PC-3 (cell line): ENCODE measurements around the gene PBRM1. TPM values are rescaled to one million over a fixed set of nuclear protein-coding genes. Genes with fewer than 3 reads are reported as not detected.

Experiments used
- ATAC-seq: fragments of 200-7000 bp; cut with Tn5 transposase; 2 replicates; pipeline ENCODE4 v1.9.1; 2020; ENCODE audit warnings: mild to moderate bottlenecking, moderate library complexity
- BruUV-seq: library from RNA; stranded (reverse); fragments of 400-500 nt; replicated peaks from 2 replicates; lab custom pipeline; 2021; lab: Mats Ljungman, UMichigan
- CTCF ChIA-PET: fragments of 300-600 bp; sonication (Branson Sonifier 250); formaldehyde crosslinking; loops from one replicate; lab custom pipeline; 2022; ENCODE audit warnings: antibody characterized with exemption; lab: Charles Lee
- POLR2A ChIA-PET: fragments of 300-600 bp; sonication (Branson Sonifier 250); formaldehyde crosslinking; loops from one replicate; lab custom pipeline; 2022; ENCODE audit warnings: antibody characterized with exemption; ENCODE audit not compliant: unreplicated experiment; lab: Charles Lee
- DNase-seq: peaks from one replicate; pipeline ENCODE4 v3.0.0-alpha.2; 2015
- H2AFZ ChIP-seq: fragments of 300-600 bp; sonication (generic); 2 replicates; pipeline ENCODE4 v1.6.0; 2016; ENCODE audit warnings: antibody characterized with exemption, low read length
- H3F3A ChIP-seq: fragments of 300-600 bp; sonication (generic); one replicate; pipeline ENCODE4 v1.6.0; 2017; ENCODE audit warnings: antibody characterized with exemption, low read length, control low read depth, mild to moderate bottlenecking; ENCODE audit not compliant: unreplicated experiment
- H3K27ac ChIP-seq: fragments of 300-600 bp; sonication (generic); 2 replicates; pipeline ENCODE4 v1.5.1; 2016; ENCODE audit warnings: mild to moderate bottlenecking, low read length
- H3K27me3 ChIP-seq: fragments of 300-600 bp; sonication (generic); 2 replicates; pipeline ENCODE4 v1.6.1; 2016; ENCODE audit warnings: low read length, mixed read lengths
- H3K36me3 ChIP-seq: fragments of 300-600 bp; sonication (generic); 2 replicates; pipeline ENCODE4 v1.6.1; 2016; ENCODE audit warnings: low read depth, mixed run types, low read length, mixed read lengths
- H3K4me1 ChIP-seq: fragments of 300-600 bp; sonication (generic); 2 replicates; pipeline ENCODE4 v1.5.1; 2016; ENCODE audit warnings: low read length; ENCODE audit not compliant: insufficient read depth
- H3K4me2 ChIP-seq: fragments of 300-600 bp; sonication (generic); 2 replicates; pipeline ENCODE4 v1.6.0; 2016; ENCODE audit warnings: low read length
- H3K4me3 ChIP-seq: fragments of 300-600 bp; sonication (generic); 2 replicates; pipeline ENCODE4 v1.5.1; 2016; ENCODE audit warnings: mild to moderate bottlenecking, low read length, mixed read lengths
- H3K79me2 ChIP-seq: fragments of 300-600 bp; sonication (generic); 2 replicates; pipeline ENCODE4 v1.6.1; 2017; ENCODE audit warnings: low read length, mixed read lengths
- H3K9ac ChIP-seq: fragments of 300-600 bp; sonication (generic); 2 replicates; pipeline ENCODE4 v1.6.0; 2016; ENCODE audit warnings: mild to moderate bottlenecking, low read length
- H3K9me2 ChIP-seq: fragments of 300-600 bp; sonication (generic); replicated peaks from 2 replicates; pipeline ENCODE4 v1.6.1; 2016; ENCODE audit warnings: mixed run types, low read length, mixed read lengths
- H3K9me3 ChIP-seq: fragments of 300-600 bp; sonication (generic); 2 replicates; pipeline ENCODE4 v1.6.1; 2016; ENCODE audit warnings: low read length, mixed read lengths
- H4K20me1 ChIP-seq: fragments of 300-600 bp; sonication (generic); 2 replicates; pipeline ENCODE4 v1.6.1; 2016; ENCODE audit warnings: low read length, mixed read lengths
- EZH2 ChIP-seq: fragments of 300-600 bp; sonication (generic); IDR thresholded peaks from one replicate; pipeline ENCODE4 v1.6.1; 2017; ENCODE audit warnings: antibody characterized with exemption, mild to moderate bottlenecking, low read length; ENCODE audit not compliant: unreplicated experiment
- EZH2phosphoT487 ChIP-seq: fragments of 300-600 bp; sonication (generic); IDR thresholded peaks from 2 replicates; pipeline ENCODE4 v1.6.1; 2018; ENCODE audit warnings: mild to moderate bottlenecking, antibody characterized with exemption, low read length, borderline replicate concordance
- intact Hi-C: fragments of 100-400 bp; cut with micrococcal nuclease; formaldehyde crosslinking; loops from 2 replicates; pipeline ENCODE4 v1.9.0; 2023
- total RNA-seq: library from RNA; depleted of rRNA; stranded (reverse); fragments of >200 nt; gene quantifications from 2 replicates; pipeline ENCODE4 v1.2.3, GENCODE V29; 2014
- TF ChIP-seq, protein P1 (sequence below): fragments of 300-600 bp; sonication (generic); conservative IDR thresholded peaks from 2 replicates; pipeline ENCODE4 v1.5.1; 2017; ENCODE audit warnings: antibody characterized with exemption, low read depth, mild to moderate bottlenecking, low read length

Gene PBRM1
- total RNA-seq, 1 experiment from 2014 or later: 59.7 TPM

- TF ChIP-seq, protein P1, sequence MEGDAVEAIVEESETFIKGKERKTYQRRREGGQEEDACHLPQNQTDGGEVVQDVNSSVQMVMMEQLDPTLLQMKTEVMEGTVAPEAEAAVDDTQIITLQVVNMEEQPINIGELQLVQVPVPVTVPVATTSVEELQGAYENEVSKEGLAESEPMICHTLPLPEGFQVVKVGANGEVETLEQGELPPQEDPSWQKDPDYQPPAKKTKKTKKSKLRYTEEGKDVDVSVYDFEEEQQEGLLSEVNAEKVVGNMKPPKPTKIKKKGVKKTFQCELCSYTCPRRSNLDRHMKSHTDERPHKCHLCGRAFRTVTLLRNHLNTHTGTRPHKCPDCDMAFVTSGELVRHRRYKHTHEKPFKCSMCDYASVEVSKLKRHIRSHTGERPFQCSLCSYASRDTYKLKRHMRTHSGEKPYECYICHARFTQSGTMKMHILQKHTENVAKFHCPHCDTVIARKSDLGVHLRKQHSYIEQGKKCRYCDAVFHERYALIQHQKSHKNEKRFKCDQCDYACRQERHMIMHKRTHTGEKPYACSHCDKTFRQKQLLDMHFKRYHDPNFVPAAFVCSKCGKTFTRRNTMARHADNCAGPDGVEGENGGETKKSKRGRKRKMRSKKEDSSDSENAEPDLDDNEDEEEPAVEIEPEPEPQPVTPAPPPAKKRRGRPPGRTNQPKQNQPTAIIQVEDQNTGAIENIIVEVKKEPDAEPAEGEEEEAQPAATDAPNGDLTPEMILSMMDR: no peak
- TF ChIP-seq EZH2phosphoT487 (no peak), EZH2 (no peak)
- no peaks in the 10 kb centered on the region for H3K9me3 ChIP-seq
- peak overlapping the region; percentile 87 for H3K4me2 ChIP-seq
- peak overlapping the region; percentile 79 for H3K9ac ChIP-seq
- DNase-seq: peak; percentile 55
- peak overlapping the region; percentile 70; the same call in 1 of the 2 replicates for H2AFZ ChIP-seq
- H3K4me3 ChIP-seq: peak overlapping the region; percentile 76
- BruUV-seq: no TSS peak
- no peak overlapping the region for H3K27ac ChIP-seq
- H3F3A ChIP-seq: no peaks in the 10 kb centered on the region
- peaks cover 9% of the 10 kb centered on the region for H4K20me1 ChIP-seq
- H3K79me2 ChIP-seq: peaks cover 53% of the 10 kb centered on the region
- H3K9me2 ChIP-seq: no peaks in the 10 kb centered on the region
- ATAC-seq: no peak
- peaks cover 34% of the 10 kb centered on the region for H3K4me1 ChIP-seq
- intact Hi-C loops: loop anchor here (2.0 to 10.0 kb wide), 2 partner anchors 60 to 152 kb away; partner anchors contain the start of genes GNL3 and PBRM1
- CTCF ChIA-PET: no interaction called here
- H3K27me3 ChIP-seq: no peaks in the 10 kb centered on the region
- peaks cover 8% of the 10 kb centered on the region for H3K36me3 ChIP-seq
- POLR2A ChIA-PET: no interaction called here
These were observed 153.2 kb downstream of the PBRM1 start for GRCh38 chr3:52532517-52532837.

DNA sequence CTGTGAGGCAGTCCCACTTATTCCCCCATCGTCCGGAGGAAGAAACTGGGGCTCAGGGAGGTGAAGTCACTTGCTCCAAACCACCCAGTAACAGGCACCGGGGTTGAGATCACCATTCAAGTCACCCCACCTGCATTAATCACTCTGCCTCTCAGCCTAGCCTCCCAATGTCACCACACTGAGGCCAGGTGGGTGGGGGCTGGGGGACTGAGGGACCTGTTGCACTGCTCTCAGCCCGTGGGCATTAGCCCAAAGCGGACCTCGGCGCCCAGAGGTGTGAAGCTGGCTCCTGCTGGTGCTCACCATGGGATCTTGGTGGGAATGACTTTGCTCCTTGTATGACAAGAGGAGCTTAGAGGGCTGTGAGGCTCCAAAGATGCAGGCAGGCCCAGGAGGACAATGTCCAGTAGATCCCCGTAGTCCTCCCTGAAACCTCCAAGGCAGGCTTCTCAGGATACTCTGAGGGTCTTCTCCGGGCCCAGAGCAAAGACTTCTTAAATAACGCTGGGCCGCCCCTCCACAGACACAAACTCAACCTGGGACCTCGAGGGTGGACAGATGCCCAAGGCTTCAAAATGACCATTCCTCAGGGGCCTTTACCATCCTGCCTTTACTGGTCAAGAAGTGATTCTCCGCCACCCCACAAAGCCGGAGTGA is 153.7 kb downstream of the PBRM1 start:
- ATAC-seq (no peak), DNase-seq (no peak)
- Histone ChIP-seq H3K36me3 (peaks cover 9% of the 10 kb centered on the region), H3K9ac (peak overlapping the region; percentile 79; the same call in 1 of the 2 replicates), H3F3A (no peaks in the 10 kb centered on the region), H3K9me2 (no peaks in the 10 kb centered on the region), H3K79me2 (peaks cover 48% of the 10 kb centered on the region), H3K4me3 (peak overlapping the region; percentile 76), H3K27ac (no peak overlapping the region), H2AFZ (no peak overlapping the region), H3K9me3 (no peaks in the 10 kb centered on the region), H3K27me3 (no peaks in the 10 kb centered on the region), H3K4me1 (peaks cover 33% of the 10 kb centered on the region), H4K20me1 (peaks cover 8% of the 10 kb centered on the region; the same call in 1 of the 2 replicates), H3K4me2 (peak overlapping the region; percentile 87)
- BruUV-seq: TSS peak; percentile 27
- intact Hi-C loops: loop anchor here (2.0 to 10.0 kb wide), 2 partner anchors 59 to 153 kb away; partner anchors contain the start of genes GNL3 and PBRM1
- ChIA-PET POLR2A (no interaction called here), CTCF (no interaction called here)
- TF ChIP-seq, protein P1: no peak
- TF ChIP-seq EZH2: no peak
- no peak for TF ChIP-seq EZH2phosphoT487
